Measurements from ENCODE around the gene MAGI1. TPM values are rescaled to one million over a fixed set of nuclear protein-coding genes. Genes with fewer than 3 reads are reported as not detected.

Gene MAGI1
- polyA plus RNA-seq, 1 experiment = 14.2 TPM

- Histone ChIP-seq H3K27ac (ENCODE audit: low read depth, low read length) (no peak overlapping the region), H3K27me3 (ENCODE audit: control insufficient read depth, insufficient read depth, low read length) (no peaks in the 10 kb centered on the region), H3K4me3 (ENCODE audit: low read depth, low read length) (no peak overlapping the region), H3K9me3 (ENCODE audit: control insufficient read depth, insufficient read depth, low read length) (no peaks in the 10 kb centered on the region)
- TF ChIP-seq CTCF (IDR thresholded peaks at IDR 0.05; ENCODE audit: low read depth, low read length) = no peak
- POLR2A ChIA-PET = no interaction called here
- CTCF ChIA-PET = no interaction called here
- no peak for DNase-seq (ENCODE audit: low read depth, low spot score)
Measured at GRCh38 chr3:65362688-65363087, 676.0 kb downstream of the MAGI1 start.

GRCh38 chr3:65361448-65361847 is 677.3 kb downstream of the MAGI1 start:
- no peak overlapping the region for H3K27ac ChIP-seq (ENCODE audit: low read depth, low read length)
- no peak for TF ChIP-seq CTCF (IDR thresholded peaks at IDR 0.05; ENCODE audit: low read depth, low read length)
- no peak for DNase-seq (ENCODE audit: low read depth, low spot score)
- H3K27me3 ChIP-seq (ENCODE audit: control insufficient read depth, insufficient read depth, low read length) = no peaks in the 10 kb centered on the region
- ChIA-PET POLR2A (no interaction called here), CTCF (interaction anchor here (0.8 kb wide), 1 partner anchor 828 kb away, joined by 3 read pairs; no protein-coding TSS in a partner anchor)
- no peak overlapping the region for H3K4me3 ChIP-seq (ENCODE audit: low read depth, low read length)
- peaks cover under 1% of the 10 kb centered on the region; the same call in 1 of the 2 replicates for H3K9me3 ChIP-seq (ENCODE audit: control insufficient read depth, insufficient read depth, low read length)

GRCh38 chr3:65356331-65357248 is 682.1 kb downstream of the MAGI1 start:
- ChIA-PET POLR2A (no interaction called here), CTCF (no interaction called here)
- Histone ChIP-seq H3K27ac (ENCODE audit: low read depth, low read length) (no peak overlapping the region), H3K4me3 (ENCODE audit: low read depth, low read length) (peak overlapping the region; percentile 32), H3K9me3 (ENCODE audit: control insufficient read depth, insufficient read depth, low read length) (peaks cover 2% of the 10 kb centered on the region; the same call in 1 of the 2 replicates), H3K27me3 (ENCODE audit: control insufficient read depth, insufficient read depth, low read length) (no peaks in the 10 kb centered on the region)
- DNase-seq (ENCODE audit: low read depth, low spot score) = no peak
- TF ChIP-seq CTCF (IDR thresholded peaks at IDR 0.05; ENCODE audit: low read depth, low read length) = no peak

- Histone ChIP-seq H3K27me3 (ENCODE audit: control insufficient read depth, insufficient read depth, low read length) (no peaks in the 10 kb centered on the region), H3K9me3 (ENCODE audit: control insufficient read depth, insufficient read depth, low read length) (peaks cover 2% of the 10 kb centered on the region; the same call in 1 of the 2 replicates), H3K27ac (ENCODE audit: low read depth, low read length) (no peak overlapping the region), H3K4me3 (ENCODE audit: low read depth, low read length) (no peak overlapping the region)
- ChIA-PET POLR2A (no interaction called here), CTCF (no interaction called here)
- DNase-seq (ENCODE audit: low read depth, low spot score) = no peak
- no peak for TF ChIP-seq CTCF (IDR thresholded peaks at IDR 0.05; ENCODE audit: low read depth, low read length)
Measured at GRCh38 chr3:65354880-65355279, 683.8 kb downstream of the MAGI1 start.

- Histone ChIP-seq H3K9me3 (ENCODE audit: control insufficient read depth, insufficient read depth, low read length) (peaks cover 2% of the 10 kb centered on the region; the same call in 1 of the 2 replicates), H3K4me3 (ENCODE audit: low read depth, low read length) (no peak overlapping the region), H3K27ac (ENCODE audit: low read depth, low read length) (no peak overlapping the region), H3K27me3 (ENCODE audit: control insufficient read depth, insufficient read depth, low read length) (no peaks in the 10 kb centered on the region)
- CTCF ChIA-PET = interaction anchor here (1.0 kb wide), 1 partner anchor 399 kb away, joined by 3 read pairs; no protein-coding TSS in a partner anchor
- TF ChIP-seq CTCF (IDR thresholded peaks at IDR 0.05; ENCODE audit: low read depth, low read length) = no peak
- POLR2A ChIA-PET = interaction anchor here (0.6 to 0.7 kb wide), 2 partner anchors 54 to 259 kb away, joined by 3 to 5 read pairs; no protein-coding TSS in a partner anchor
- DNase-seq (ENCODE audit: low read depth, low spot score) = no peak
Measured at GRCh38 chr3:65352951-65353350, 685.8 kb downstream of the MAGI1 start.
